Measurements from ENCODE around the gene MIAT.

Gene MIAT

DNA sequence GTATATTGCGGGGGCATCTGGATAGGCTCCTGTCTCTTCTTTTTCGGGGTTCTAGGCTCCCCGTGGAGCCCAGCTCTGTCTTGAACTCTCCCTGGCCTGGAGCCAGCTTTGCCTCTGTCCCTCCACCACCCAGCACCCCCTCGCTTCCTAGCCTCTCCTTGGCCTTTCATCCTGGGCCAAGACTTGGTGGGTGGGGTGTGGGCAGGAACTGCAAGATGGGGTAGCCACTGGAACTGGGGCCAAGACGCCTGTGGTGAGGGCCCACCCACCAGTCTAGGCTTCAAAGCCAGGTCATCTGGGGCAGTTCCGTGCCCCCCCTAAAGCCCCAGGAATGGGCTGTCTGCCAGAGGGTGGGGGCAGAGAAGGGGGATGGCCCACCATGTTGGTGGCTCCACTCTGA, 37.9 kb upstream of the MIAT start:
- no peaks in the 10 kb centered on the region for H3K79me2 ChIP-seq (ENCODE audit: insufficient read depth, low read depth)
- H3K27me3 ChIP-seq (ENCODE audit: insufficient read depth, low read depth) = no peaks in the 10 kb centered on the region
- no peak overlapping the region for H3K4me2 ChIP-seq
- TF ChIP-seq, protein P1, sequence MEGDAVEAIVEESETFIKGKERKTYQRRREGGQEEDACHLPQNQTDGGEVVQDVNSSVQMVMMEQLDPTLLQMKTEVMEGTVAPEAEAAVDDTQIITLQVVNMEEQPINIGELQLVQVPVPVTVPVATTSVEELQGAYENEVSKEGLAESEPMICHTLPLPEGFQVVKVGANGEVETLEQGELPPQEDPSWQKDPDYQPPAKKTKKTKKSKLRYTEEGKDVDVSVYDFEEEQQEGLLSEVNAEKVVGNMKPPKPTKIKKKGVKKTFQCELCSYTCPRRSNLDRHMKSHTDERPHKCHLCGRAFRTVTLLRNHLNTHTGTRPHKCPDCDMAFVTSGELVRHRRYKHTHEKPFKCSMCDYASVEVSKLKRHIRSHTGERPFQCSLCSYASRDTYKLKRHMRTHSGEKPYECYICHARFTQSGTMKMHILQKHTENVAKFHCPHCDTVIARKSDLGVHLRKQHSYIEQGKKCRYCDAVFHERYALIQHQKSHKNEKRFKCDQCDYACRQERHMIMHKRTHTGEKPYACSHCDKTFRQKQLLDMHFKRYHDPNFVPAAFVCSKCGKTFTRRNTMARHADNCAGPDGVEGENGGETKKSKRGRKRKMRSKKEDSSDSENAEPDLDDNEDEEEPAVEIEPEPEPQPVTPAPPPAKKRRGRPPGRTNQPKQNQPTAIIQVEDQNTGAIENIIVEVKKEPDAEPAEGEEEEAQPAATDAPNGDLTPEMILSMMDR (conservative IDR thresholded peaks at IDR 0.05; ENCODE audit: low read depth, low read length) = no peak
- H2AFZ ChIP-seq (ENCODE audit: low read depth) = no peak overlapping the region
- no peaks in the 10 kb centered on the region for H3K36me3 ChIP-seq (ENCODE audit: insufficient read depth)
- peaks cover 77% of the 10 kb centered on the region for H3K4me1 ChIP-seq (ENCODE audit: low read depth, poor library complexity, severe bottlenecking)
- no peak overlapping the region for H3K27ac ChIP-seq
- H3K9ac ChIP-seq = no peak overlapping the region
- H3K4me3 ChIP-seq (IDR thresholded peaks at IDR 0.05; ENCODE audit: insufficient read depth, low read depth, low read length) = no peak overlapping the region
- no peaks in the 10 kb centered on the region for H4K20me1 ChIP-seq (ENCODE audit: insufficient read depth)

DNA sequence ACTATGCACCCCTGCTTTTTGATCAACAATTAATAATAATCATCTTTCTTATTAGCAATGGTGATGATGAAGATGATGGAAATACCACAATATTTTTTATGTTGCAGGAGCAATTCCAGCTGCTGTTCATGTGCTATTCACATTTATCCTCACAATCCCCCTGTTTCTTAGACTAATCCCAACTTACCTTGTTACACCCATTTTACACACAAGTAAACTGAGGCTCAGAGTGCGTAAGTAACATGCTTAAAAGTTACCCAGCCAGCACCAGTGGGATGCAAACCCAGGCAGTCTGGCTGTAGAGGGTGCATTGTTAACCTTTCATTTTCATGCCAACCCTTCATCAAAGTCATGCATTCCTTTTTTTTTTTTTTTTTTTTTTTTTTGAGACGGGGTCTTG, 37.2 kb upstream of the MIAT start:
- Histone ChIP-seq H3K27ac (no peak overlapping the region), H2AFZ (ENCODE audit: low read depth) (no peak overlapping the region), H3K4me2 (no peak overlapping the region), H3K79me2 (ENCODE audit: insufficient read depth, low read depth) (no peaks in the 10 kb centered on the region), H3K4me3 (IDR thresholded peaks at IDR 0.05; ENCODE audit: insufficient read depth, low read depth, low read length) (no peak overlapping the region), H3K9ac (no peak overlapping the region), H4K20me1 (ENCODE audit: insufficient read depth) (no peaks in the 10 kb centered on the region), H3K4me1 (ENCODE audit: low read depth, poor library complexity, severe bottlenecking) (peaks cover 70% of the 10 kb centered on the region), H3K36me3 (ENCODE audit: insufficient read depth) (no peaks in the 10 kb centered on the region), H3K27me3 (ENCODE audit: insufficient read depth, low read depth) (no peaks in the 10 kb centered on the region)
- TF ChIP-seq, protein P1 (conservative IDR thresholded peaks at IDR 0.05; ENCODE audit: low read depth, low read length) = no peak

- no peaks in the 10 kb centered on the region for H3K36me3 ChIP-seq (ENCODE audit: insufficient read depth)
- no peak within 1 kb of the TSS for H3K4me3 ChIP-seq (IDR thresholded peaks at IDR 0.05; ENCODE audit: insufficient read depth, low read depth, low read length)
- H2AFZ ChIP-seq (ENCODE audit: low read depth) = no peak within 1 kb of the TSS
- H4K20me1 ChIP-seq (ENCODE audit: insufficient read depth) = no peaks in the 10 kb centered on the region
- H3K27ac ChIP-seq = no peak within 1 kb of the TSS
- H3K4me1 ChIP-seq (ENCODE audit: low read depth, poor library complexity, severe bottlenecking) = peaks cover 60% of the 10 kb centered on the region
- no peak within 1 kb of the TSS for H3K9ac ChIP-seq
- H3K4me2 ChIP-seq = no peak within 1 kb of the TSS
- TF ChIP-seq, protein P1 (conservative IDR thresholded peaks at IDR 0.05; ENCODE audit: low read depth, low read length) = no peak
- H3K79me2 ChIP-seq (ENCODE audit: insufficient read depth, low read depth) = no peaks in the 10 kb centered on the region
- no peaks in the 10 kb centered on the region for H3K27me3 ChIP-seq (ENCODE audit: insufficient read depth, low read depth)
Measured at GRCh38 chr22:26621663-26622062, 35.7 kb upstream of the MIAT start, which contains the start of gene CRYBA4. TSS of gene CRYBA4 (plus strand) at chr22:26621963. CDS start at chr22:26622597, 634 bp downstream.

- Histone ChIP-seq H3K9ac (no peak overlapping the region), H3K27me3 (ENCODE audit: insufficient read depth, low read depth) (no peaks in the 10 kb centered on the region), H3K4me2 (no peak overlapping the region), H3K4me3 (IDR thresholded peaks at IDR 0.05; ENCODE audit: insufficient read depth, low read depth, low read length) (no peak overlapping the region), H3K27ac (no peak overlapping the region), H3K79me2 (ENCODE audit: insufficient read depth, low read depth) (no peaks in the 10 kb centered on the region), H2AFZ (ENCODE audit: low read depth) (no peak overlapping the region), H4K20me1 (ENCODE audit: insufficient read depth) (no peaks in the 10 kb centered on the region), H3K36me3 (ENCODE audit: insufficient read depth) (no peaks in the 10 kb centered on the region), H3K4me1 (ENCODE audit: low read depth, poor library complexity, severe bottlenecking) (peaks cover 46% of the 10 kb centered on the region)
- TF ChIP-seq, protein P1 (conservative IDR thresholded peaks at IDR 0.05; ENCODE audit: low read depth, low read length) = no peak
Measured at GRCh38 chr22:26623984-26624383, 33.4 kb upstream of the MIAT start.
